ENCODE data around the gene CCDC15. TPM values are rescaled to one million over a fixed set of nuclear protein-coding genes. Genes with fewer than 3 reads are reported as not detected.

The CCDC15 gene
- total and polyA plus RNA-seq, 2 donors (not counting 1 experiment from before 2014, with no cell fraction given), result 0.31 to 1.8 TPM

DNA sequence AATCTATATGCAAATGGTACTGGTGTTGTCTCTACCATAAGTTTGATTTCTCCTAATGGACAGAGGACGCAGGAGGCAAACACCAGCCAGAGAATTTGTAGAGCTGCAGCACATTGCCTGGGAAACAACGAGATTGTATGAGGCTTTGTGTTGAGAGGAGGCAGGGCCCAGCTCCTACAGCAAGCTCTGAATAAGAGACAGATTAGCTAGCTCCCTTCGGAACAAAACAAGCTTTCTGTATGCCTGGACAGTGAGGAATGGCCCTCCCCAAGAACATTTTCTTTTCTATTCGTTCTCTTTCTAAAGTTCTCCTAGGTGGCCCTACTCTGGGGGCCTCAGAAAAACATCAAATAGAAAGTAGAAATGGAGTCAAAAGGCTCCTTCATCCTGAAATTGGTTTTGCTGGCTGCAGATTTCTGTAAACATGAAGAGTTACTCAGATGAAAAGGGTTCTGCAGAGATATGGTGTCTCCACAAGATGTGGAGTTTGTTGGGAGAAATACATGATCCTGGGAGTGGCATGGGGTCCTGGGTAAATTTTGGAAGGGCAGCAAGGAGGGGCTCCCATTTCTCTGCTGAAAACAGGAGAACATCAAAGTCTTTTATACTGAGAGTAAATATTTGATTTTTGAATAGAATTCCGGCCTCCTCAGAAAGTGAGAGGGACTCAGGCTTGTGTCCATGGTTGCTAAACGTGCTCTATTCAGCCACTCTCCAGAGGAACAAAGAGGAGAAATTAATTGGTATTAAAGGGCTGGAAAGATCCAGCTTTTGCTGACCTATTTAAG is 11.3 kb upstream of the CCDC15 start:
- H3K4me1 ChIP-seq (ENCODE audit: control insufficient read depth in 2 of 2, insufficient read depth in 2 of 2, low read length in 2 of 2), result no peaks in the 10 kb centered on the region
- H3K4me3 ChIP-seq (ENCODE audit: control extremely low read depth in 1 of 5, extremely low read depth in 1 of 5, insufficient read depth in 1 of 5, low read depth in 2 of 5, low read length in 4 of 5), result no peak overlapping the region
- Mint-ChIP-seq H3K9me3 (ENCODE audit: insufficient read depth) (no peaks in the 10 kb centered on the region), H3K4me1 (no peaks in the 10 kb centered on the region), H3K27ac (no peak overlapping the region), H3K4me3 (no peak overlapping the region), H3K27me3 (peaks cover 27% of the 10 kb centered on the region)
- no peak overlapping the region for H3K4me2 ChIP-seq (replicated peaks; ENCODE audit: low read depth, low read length, poor library complexity, severe bottlenecking)
- H2AFZ ChIP-seq (ENCODE audit: insufficient read depth, low read depth, low read length, poor library complexity, severe bottlenecking), result no peak overlapping the region
- no peaks in the 10 kb centered on the region for H4K20me1 ChIP-seq (ENCODE audit: control insufficient read depth, insufficient read depth, low read length, poor library complexity, severe bottlenecking)
- H3K27me3 ChIP-seq (replicated peaks in 1 of 4; ENCODE audit: control extremely low read depth in 1 of 4, control insufficient read depth in 3 of 4, insufficient read depth in 4 of 4, low read length in 3 of 4), result peaks cover 0 to 14% (median 9%) of the 10 kb centered on the region in 4 experiments
- intact Hi-C loops (cut with micrococcal nuclease), result no loop called here
- ChIA-PET POLR2A (no interaction called here), CTCF (interaction anchor here (0.7 kb wide), 1 partner anchor 176 kb away, joined by 3 read pairs; no protein-coding TSS in a partner anchor)
- DNase-seq (no peak), ATAC-seq (ENCODE audit: low read depth) (no peak)
- no peaks in the 10 kb centered on the region for H3K36me3 ChIP-seq (replicated peaks in 1 of 2; ENCODE audit: control extremely low read depth in 1 of 2, control insufficient read depth in 1 of 2, extremely low read depth in 1 of 2, insufficient read depth in 2 of 2, low read length in 1 of 2)
- peaks cover 0 to 6% (median 4%) of the 10 kb centered on the region in 3 donors for H3K9me3 ChIP-seq (ENCODE audit: control extremely low read depth in 1 of 3, control insufficient read depth in 2 of 3, insufficient read depth in 1 of 3, low read length in 2 of 3)
- WGBS (ENCODE audit: insufficient coverage), result 94% methylated on average over 2 of the region's 6 CpGs
- TF ChIP-seq EZH2 (IDR thresholded peaks at IDR 0.05; ENCODE audit: borderline replicate concordance, insufficient read depth, low read depth, low read length, poor library complexity, severe bottlenecking), result no peak
- TF ChIP-seq, protein P1, sequence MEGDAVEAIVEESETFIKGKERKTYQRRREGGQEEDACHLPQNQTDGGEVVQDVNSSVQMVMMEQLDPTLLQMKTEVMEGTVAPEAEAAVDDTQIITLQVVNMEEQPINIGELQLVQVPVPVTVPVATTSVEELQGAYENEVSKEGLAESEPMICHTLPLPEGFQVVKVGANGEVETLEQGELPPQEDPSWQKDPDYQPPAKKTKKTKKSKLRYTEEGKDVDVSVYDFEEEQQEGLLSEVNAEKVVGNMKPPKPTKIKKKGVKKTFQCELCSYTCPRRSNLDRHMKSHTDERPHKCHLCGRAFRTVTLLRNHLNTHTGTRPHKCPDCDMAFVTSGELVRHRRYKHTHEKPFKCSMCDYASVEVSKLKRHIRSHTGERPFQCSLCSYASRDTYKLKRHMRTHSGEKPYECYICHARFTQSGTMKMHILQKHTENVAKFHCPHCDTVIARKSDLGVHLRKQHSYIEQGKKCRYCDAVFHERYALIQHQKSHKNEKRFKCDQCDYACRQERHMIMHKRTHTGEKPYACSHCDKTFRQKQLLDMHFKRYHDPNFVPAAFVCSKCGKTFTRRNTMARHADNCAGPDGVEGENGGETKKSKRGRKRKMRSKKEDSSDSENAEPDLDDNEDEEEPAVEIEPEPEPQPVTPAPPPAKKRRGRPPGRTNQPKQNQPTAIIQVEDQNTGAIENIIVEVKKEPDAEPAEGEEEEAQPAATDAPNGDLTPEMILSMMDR (IDR thresholded peaks at IDR 0.05), result no peak
- H3K79me2 ChIP-seq (ENCODE audit: control insufficient read depth, insufficient read depth, low read length), result no peaks in the 10 kb centered on the region
- H3K27ac ChIP-seq (ENCODE audit: low read length in 2 of 2), result no peak overlapping the region
- no peak overlapping the region for H3K9ac ChIP-seq (ENCODE audit: low read length)

DNA sequence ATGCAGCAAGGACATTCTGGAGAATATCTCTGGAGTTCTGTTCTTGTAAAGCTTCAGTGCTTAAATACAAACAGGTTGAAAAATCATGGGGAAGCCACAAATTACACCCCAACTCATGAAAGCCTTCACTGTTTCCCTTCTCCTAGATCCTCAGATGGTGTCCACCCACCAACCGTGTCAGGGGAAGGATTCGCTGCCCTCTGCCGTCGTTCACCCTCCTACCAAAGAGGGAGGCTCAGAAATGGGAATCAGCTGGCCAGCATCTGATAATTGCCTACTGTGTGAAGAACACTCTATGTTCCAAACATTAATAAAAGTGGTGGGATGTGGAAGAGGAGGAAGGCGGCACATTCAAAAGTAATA is 10.8 kb upstream of the CCDC15 start:
- peaks cover 27% of the 10 kb centered on the region for H3K27me3 Mint-ChIP-seq
- CTCF ChIA-PET, result interaction anchor here (0.7 to 1.2 kb wide), 2 partner anchors 176 to 199 kb away, joined by 3 read pairs; no protein-coding TSS in a partner anchor
- Histone ChIP-seq H3K9ac (ENCODE audit: low read length) (no peak overlapping the region), H3K4me1 (ENCODE audit: control insufficient read depth in 2 of 2, insufficient read depth in 2 of 2, low read length in 2 of 2) (no peaks in the 10 kb centered on the region), H3K27me3 (replicated peaks in 1 of 4; ENCODE audit: control extremely low read depth in 1 of 4, control insufficient read depth in 3 of 4, insufficient read depth in 4 of 4, low read length in 3 of 4) (peaks cover 0 to 11% (median 9%) of the 10 kb centered on the region in 4 experiments), H4K20me1 (ENCODE audit: control insufficient read depth, insufficient read depth, low read length, poor library complexity, severe bottlenecking) (no peaks in the 10 kb centered on the region), H3K9me3 (ENCODE audit: control extremely low read depth in 1 of 3, control insufficient read depth in 2 of 3, insufficient read depth in 1 of 3, low read length in 2 of 3) (peaks cover 0 to 6% (median 4%) of the 10 kb centered on the region in 3 donors), H3K79me2 (ENCODE audit: control insufficient read depth, insufficient read depth, low read length) (no peaks in the 10 kb centered on the region), H3K36me3 (replicated peaks in 1 of 2; ENCODE audit: control extremely low read depth in 1 of 2, control insufficient read depth in 1 of 2, extremely low read depth in 1 of 2, insufficient read depth in 2 of 2, low read length in 1 of 2) (no peaks in the 10 kb centered on the region), H3K27ac (ENCODE audit: low read length in 2 of 2) (no peak overlapping the region), H3K4me3 (ENCODE audit: control extremely low read depth in 1 of 5, extremely low read depth in 1 of 5, insufficient read depth in 1 of 5, low read depth in 2 of 5, low read length in 4 of 5) (no peak overlapping the region), H2AFZ (ENCODE audit: insufficient read depth, low read depth, low read length, poor library complexity, severe bottlenecking) (no peak overlapping the region), H3K4me2 (replicated peaks; ENCODE audit: low read depth, low read length, poor library complexity, severe bottlenecking) (no peak overlapping the region)
- 60% methylated on average over 1 of the region's 5 CpGs for WGBS (ENCODE audit: insufficient coverage)
- no peak for TF ChIP-seq EZH2 (IDR thresholded peaks at IDR 0.05; ENCODE audit: borderline replicate concordance, insufficient read depth, low read depth, low read length, poor library complexity, severe bottlenecking)
- TF ChIP-seq, protein P1 (IDR thresholded peaks at IDR 0.05), result no peak
- H3K9me3 Mint-ChIP-seq (ENCODE audit: insufficient read depth), result no peaks in the 10 kb centered on the region
- no peak overlapping the region for H3K4me3 Mint-ChIP-seq
- POLR2A ChIA-PET, result no interaction called here
- no peaks in the 10 kb centered on the region for H3K4me1 Mint-ChIP-seq
- no peak for ATAC-seq (ENCODE audit: low read depth)
- DNase-seq, result no peak
- intact Hi-C loops (cut with micrococcal nuclease), result no loop called here
- H3K27ac Mint-ChIP-seq, result no peak overlapping the region

Measured in B cell (primary cell).